IPS-20b (cell line): ENCODE data around the gene MBD3L2B.
"Not testable (repeated sequence)": the region's sequence is repeated elsewhere in the genome, so short reads cannot be mapped to it uniquely, and the experiment has no call there.

Experiments used
- H3K27ac ChIP-seq: one replicate; pipeline ENCODE4 v1.5.1; 2013; ENCODE audit warnings: low read length
- H3K27me3 ChIP-seq: 2 replicates; pipeline ENCODE4 v1.6.1; 2013; ENCODE audit warnings: mild to moderate bottlenecking, low read length, inconsistent platforms; ENCODE audit not compliant: insufficient read depth
- H3K36me3 ChIP-seq: 2 replicates; pipeline ENCODE4 v1.6.1; 2013; ENCODE audit warnings: low read depth, mild to moderate bottlenecking, inconsistent platforms, low read length, moderate library complexity; ENCODE audit not compliant: insufficient read depth
- H3K4me1 ChIP-seq: 2 replicates; pipeline ENCODE4 v1.6.1; 2013; ENCODE audit warnings: mild to moderate bottlenecking, control low read depth, inconsistent platforms, low read length, moderate library complexity; ENCODE audit not compliant: insufficient read depth
- H3K4me3 ChIP-seq: 2 replicates; pipeline ENCODE4 v1.5.1; 2013; ENCODE audit warnings: mild to moderate bottlenecking, low read length, inconsistent platforms
- H3K9ac ChIP-seq: 2 replicates; pipeline ENCODE4 v1.6.1; 2013; ENCODE audit warnings: low read depth, mild to moderate bottlenecking, inconsistent platforms, low read length, moderate library complexity
- H3K9me3 ChIP-seq: 2 replicates; pipeline ENCODE4 v1.6.1; 2013; ENCODE audit warnings: mild to moderate bottlenecking, low read depth, low read length, inconsistent platforms; ENCODE audit not compliant: insufficient read depth

MBD3L2B gene

DNA sequence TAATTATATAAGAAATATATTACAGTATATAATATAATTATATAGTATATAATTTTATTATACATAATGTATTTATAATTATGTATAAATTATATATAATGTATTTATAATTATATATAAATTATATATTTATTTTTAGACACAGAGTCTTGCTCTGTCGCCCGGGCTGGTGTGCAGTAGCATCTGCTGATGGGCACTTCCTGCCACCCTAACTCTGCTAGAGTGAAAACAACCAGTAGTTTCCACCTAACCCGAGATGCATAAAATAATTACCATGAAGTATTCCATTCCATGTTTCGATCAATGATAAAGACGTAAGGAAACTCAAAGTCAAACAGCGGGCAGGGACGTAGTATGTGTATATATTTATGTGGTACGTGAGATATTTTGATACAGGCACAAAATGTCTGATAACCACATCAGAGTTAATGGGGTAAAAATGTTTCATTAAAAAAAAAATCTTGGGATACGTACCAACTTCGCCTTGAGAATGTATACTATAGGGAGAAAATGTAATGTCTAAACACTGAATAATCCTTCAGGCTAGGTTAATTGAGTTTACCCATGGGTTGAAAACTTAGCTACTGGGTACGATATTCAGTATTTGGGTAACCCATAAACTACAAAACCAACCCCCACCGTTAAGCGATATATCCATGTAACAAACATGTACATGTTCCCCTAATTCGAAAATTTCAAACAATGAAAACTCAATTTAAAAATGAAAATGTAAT, 33.6 kb upstream of the MBD3L2B start:
- not testable (repeated sequence) for H3K9ac ChIP-seq, H3K27ac ChIP-seq, H3K9me3 ChIP-seq, H3K36me3 ChIP-seq, H3K27me3 ChIP-seq, H3K4me3 ChIP-seq, H3K4me1 ChIP-seq

DNA sequence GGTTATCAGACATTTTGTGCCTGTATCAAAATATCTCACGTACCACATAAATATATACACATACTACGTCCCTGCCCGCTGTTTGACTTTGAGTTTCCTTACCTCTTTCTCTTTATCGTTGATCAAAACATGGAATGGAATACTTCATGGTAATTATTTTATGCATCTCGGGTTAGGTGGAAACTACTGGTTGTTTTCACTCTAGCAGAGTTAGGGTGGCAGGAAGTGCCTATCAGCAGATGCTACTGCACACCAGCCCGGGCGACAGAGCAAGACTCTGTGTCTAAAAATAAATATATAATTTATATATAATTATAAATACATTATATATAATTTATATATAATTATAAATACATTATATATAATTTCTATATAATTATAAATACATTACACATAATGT, 31.7 kb upstream of the MBD3L2B start:
- H3K4me3 ChIP-seq, H3K36me3 ChIP-seq, H3K9ac ChIP-seq, H3K9me3 ChIP-seq, H3K27ac ChIP-seq, H3K4me1 ChIP-seq, H3K27me3 ChIP-seq: not testable (repeated sequence)

DNA sequence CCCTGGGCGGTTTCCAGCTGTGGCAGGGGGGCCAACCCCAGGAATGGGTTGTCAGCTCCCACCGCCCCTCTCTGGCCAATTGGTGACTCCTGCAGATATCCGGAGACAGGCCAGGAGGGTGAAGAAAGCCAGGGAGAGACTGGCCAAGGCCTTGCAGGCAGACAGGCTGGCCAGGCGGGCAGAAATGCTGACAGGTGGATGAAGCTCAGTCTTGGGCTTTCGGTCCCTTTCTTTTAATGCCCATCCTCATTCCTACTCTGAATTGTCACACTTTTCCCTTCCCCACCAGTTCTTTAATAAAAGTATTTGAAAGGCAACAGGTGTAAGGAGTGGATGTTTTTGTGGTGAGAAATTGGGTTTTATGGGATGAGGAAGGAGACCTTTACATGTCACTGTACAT, 30.2 kb upstream of the MBD3L2B start:
- H3K36me3 ChIP-seq, H3K4me1 ChIP-seq, H3K9ac ChIP-seq, H3K4me3 ChIP-seq, H3K27me3 ChIP-seq, H3K9me3 ChIP-seq, H3K27ac ChIP-seq: not testable (repeated sequence)

DNA sequence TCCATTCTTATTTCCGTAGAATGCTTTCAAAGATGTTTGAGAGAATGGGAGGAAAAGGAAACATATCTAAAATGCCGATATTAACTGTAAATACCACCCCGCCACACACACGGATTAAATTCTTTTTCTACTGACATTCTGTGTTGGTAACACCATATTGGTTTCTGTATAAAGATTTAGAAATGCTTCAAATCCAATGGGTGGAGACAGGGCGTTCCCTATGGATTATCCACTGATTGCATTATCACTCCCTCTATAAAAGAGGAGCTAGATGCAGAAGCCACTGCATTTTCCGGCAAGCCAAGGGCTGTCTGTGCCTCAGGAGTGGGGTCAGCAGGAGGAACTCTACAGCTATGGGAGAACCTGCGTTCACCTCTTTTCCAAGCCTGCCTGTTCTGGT, 27.8 kb upstream of the MBD3L2B start, which contains the start of gene MBD3L2:
Gene MBD3L2, plus strand, starts transcription at position 301 of the 400 bp plus-strand sequence. Its CDS starts 53 bp downstream, at position 354.
- not testable (repeated sequence) for H3K9ac ChIP-seq, H3K4me3 ChIP-seq, H3K27ac ChIP-seq, H3K36me3 ChIP-seq, H3K27me3 ChIP-seq, H3K4me1 ChIP-seq, H3K9me3 ChIP-seq

DNA sequence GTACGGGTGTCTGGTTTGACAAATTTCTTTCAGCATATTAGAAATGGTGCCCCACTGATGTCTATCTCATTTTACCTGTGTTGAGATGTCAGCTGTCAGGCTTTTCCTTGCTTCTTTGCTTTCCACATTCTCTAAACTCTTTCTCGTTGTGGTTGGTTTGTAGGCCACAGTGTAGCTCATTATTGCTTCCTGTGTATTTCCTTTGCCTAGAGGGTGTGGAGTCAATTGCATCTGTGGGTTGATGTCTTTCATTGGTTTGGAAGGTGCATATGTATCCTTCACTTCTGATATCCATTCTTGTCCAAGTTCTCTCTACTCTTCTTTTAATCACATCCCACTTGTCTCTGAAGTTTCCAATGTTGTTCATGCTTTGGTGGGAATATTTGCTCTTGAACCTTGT, 20.3 kb upstream of the MBD3L2B start:
- H3K4me1 ChIP-seq, H3K27ac ChIP-seq, H3K27me3 ChIP-seq, H3K9ac ChIP-seq, H3K9me3 ChIP-seq, H3K4me3 ChIP-seq, H3K36me3 ChIP-seq: not testable (repeated sequence)

DNA sequence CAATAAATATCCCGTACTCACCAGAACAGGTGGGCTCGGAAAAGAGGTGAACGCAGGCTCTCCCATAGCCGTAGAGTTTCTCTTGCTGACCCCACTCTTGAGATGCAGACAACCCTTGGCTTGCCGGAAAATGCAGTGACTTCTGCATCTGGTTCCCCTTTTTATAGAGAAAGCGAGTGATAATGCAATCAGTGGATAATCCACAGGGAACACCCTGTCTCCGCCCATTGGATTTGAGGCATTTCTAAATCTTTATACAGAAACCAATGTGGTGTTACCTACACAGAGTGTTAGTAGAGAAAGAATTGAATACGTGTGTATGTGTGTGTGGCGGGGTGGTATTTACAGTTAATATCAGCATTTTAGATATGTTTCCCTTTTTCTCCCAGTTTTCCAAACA, 18.8 kb upstream of the MBD3L2B start, which contains the start of gene MBD3L4:
Gene MBD3L4, minus strand, starts transcription at position 101 of the 400 bp plus-strand sequence. Its CDS starts 35 bp downstream, at position 66.
- H3K9ac ChIP-seq, H3K27ac ChIP-seq, H3K27me3 ChIP-seq, H3K4me3 ChIP-seq, H3K36me3 ChIP-seq, H3K4me1 ChIP-seq, H3K9me3 ChIP-seq: not testable (repeated sequence)

DNA sequence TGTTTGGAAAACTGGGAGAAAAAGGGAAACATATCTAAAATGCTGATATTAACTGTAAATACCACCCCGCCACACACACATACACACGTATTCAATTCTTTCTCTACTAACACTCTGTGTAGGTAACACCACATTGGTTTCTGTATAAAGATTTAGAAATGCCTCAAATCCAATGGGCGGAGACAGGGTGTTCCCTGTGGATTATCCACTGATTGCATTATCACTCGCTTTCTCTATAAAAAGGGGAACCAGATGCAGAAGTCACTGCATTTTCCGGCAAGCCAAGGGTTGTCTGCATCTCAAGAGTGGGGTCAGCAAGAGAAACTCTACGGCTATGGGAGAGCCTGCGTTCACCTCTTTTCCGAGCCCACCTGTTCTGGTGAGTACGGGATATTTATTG, 9.0 kb upstream of the MBD3L2B start, which contains the start of gene MBD3L5:
Gene MBD3L5, plus strand, starts transcription at position 301 of the 400 bp plus-strand sequence. Its CDS starts 34 bp downstream, at position 335.
- not testable (repeated sequence) for H3K4me1 ChIP-seq, H3K9ac ChIP-seq, H3K27ac ChIP-seq, H3K36me3 ChIP-seq, H3K4me3 ChIP-seq, H3K9me3 ChIP-seq, H3K27me3 ChIP-seq

DNA sequence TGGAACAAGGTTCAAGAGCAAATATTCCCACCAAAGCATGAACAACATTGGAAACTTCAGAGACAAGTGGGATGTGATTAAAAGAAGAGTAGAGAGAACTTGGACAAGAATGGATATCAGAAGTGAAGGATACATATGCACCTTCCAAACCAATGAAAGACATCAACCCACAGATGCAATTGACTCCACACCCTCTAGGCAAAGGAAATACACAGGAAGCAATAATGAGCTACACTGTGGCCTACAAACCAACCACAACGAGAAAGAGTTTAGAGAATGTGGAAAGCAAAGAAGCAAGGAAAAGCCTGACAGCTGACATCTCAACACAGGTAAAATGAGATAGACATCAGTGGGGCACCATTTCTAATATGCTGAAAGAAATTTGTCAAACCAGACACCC, 7.6 kb upstream of the MBD3L2B start:
- not testable (repeated sequence) for H3K27ac ChIP-seq, H3K4me3 ChIP-seq, H3K9ac ChIP-seq, H3K9me3 ChIP-seq, H3K4me1 ChIP-seq, H3K27me3 ChIP-seq, H3K36me3 ChIP-seq

DNA sequence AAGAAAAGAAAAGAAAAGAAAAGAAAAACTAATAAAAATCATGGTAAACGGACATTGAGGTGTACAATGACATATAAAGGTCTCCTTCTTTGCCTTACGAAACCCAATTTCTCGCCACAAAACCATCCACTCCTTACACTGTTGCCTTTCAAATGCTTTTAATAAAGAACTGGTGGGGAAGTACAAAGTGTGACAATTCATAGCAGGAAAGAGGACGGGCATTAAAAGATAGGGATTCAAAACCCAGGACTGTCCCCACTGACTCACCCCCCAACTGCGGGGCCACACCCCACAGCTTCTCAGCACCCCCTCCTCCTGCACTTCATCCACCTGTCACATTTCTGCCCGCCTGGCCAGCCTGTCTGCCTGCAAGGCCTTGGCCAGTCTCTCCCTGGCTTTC, 2.4 kb downstream of the MBD3L2B start:
- H3K4me3 ChIP-seq: no peak overlapping the region

DNA sequence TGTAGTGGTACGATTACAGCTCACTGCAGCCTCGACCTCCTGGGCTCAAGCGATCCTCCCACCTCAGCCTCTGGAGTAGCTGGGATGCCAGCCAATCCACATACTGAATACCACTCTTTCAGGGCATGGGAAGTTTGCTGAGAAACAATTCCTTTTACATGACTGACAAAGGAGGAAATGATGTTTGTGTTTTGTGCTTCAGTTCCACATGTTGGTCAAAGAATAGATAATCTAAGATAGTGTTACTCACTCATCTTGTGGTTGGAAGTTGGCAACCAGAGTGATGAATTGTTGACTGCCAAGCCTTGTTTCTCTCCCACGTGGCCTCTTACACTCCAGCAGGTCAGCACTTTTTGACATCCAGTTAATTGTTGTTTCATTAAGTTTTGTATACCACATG, 7.6 kb downstream of the MBD3L2B start:
- Histone ChIP-seq H3K27ac (no peak overlapping the region), H3K27me3 (no peaks in the 10 kb centered on the region), H3K36me3 (no peaks in the 10 kb centered on the region), H3K4me3 (no peak overlapping the region), H3K9me3 (peaks cover 85% of the 10 kb centered on the region), H3K9ac (no peak overlapping the region), H3K4me1 (no peaks in the 10 kb centered on the region)

More for the DNA sequence above, 2.4 kb downstream of the MBD3L2B start:
- H3K36me3 ChIP-seq: no peaks in the 10 kb centered on the region
- peaks cover 47% of the 10 kb centered on the region for H3K9me3 ChIP-seq
- no peaks in the 10 kb centered on the region for H3K4me1 ChIP-seq
- H3K27ac ChIP-seq: no peak overlapping the region
- no peak overlapping the region for H3K9ac ChIP-seq
- H3K27me3 ChIP-seq: no peaks in the 10 kb centered on the region

DNA sequence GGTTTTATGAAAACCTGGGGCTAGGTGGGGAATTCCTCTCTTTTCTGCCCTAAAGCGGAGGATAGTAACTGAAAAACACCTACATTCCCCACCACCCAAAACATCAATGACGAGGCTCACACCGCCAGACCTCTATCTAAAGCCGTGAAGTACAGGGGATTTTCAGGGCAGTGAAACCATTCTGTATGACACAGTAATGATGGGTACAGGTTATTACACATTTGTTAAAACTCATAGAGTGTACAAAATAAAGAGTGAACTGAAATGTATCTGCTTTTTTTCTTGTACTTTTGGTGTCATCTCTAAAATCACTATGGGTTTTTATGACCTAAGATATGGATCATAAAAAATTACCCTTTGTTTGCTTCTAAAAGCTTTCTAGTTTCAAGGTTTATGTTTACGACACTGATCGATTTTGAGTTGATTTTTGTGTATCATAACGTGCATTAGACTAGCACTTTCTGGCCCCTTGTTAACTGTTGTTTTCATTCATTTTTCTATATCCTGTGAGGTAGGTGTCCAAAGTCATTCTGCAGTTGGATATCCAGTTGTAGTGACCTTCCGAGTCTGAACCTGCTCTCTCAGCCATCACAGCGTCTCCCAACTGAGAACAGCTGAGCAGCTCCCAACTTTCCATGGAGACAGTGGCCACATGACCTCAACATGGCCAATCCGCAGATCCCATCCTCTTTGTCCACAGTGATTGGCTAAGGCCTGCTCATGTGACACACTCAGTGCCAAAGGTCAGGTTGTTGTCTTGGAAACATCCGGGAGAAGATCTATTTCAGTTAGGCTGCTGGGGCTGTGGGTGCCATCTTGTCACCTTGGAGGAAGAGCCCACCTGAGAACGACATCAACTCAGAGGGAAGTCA, 10.3 kb downstream of the MBD3L2B start:
- peaks cover 78% of the 10 kb centered on the region for H3K9me3 ChIP-seq
- H3K4me3 ChIP-seq: no peak overlapping the region
- H3K36me3 ChIP-seq: no peaks in the 10 kb centered on the region
- H3K27ac ChIP-seq: no peak overlapping the region
- H3K27me3 ChIP-seq: no peaks in the 10 kb centered on the region
- H3K9ac ChIP-seq: no peak overlapping the region
- H3K4me1 ChIP-seq: no peaks in the 10 kb centered on the region

DNA sequence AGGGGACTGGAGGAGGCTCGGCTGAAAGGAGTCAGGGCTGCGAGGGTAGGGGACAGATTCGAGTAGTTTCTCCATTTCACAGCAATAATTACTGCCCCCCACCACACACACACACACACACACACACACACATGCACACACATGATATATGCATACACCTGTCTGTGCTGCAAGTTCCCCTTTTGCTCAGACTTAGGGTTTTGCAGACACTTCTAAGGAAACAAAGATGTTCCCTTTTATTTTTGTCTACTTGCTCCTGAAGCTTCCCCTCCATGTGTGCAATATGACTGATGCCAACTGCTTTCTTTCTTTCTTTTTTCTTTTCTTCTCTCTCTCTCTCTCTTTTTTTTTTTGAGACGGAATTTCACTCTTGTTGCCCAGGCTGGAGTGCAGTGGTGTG, 13.4 kb downstream of the MBD3L2B start:
- Histone ChIP-seq H3K27me3 (no peaks in the 10 kb centered on the region), H3K9me3 (peaks cover 70% of the 10 kb centered on the region), H3K9ac (no peak overlapping the region), H3K36me3 (no peaks in the 10 kb centered on the region), H3K4me3 (no peak overlapping the region), H3K27ac (no peak overlapping the region), H3K4me1 (no peaks in the 10 kb centered on the region)
